ENCODE results near the gene ALDH4A1.

The ALDH4A1 gene

GRCh38 chr1:18902523-18903290 lies at the start of gene ALDH4A1:
TSS of gene ALDH4A1 (minus strand) at chr1:18902555. CDS start at chr1:18902523, 32 bp downstream.
- DNase-seq (ENCODE audit: low read depth) = peak; percentile 96

DNA sequence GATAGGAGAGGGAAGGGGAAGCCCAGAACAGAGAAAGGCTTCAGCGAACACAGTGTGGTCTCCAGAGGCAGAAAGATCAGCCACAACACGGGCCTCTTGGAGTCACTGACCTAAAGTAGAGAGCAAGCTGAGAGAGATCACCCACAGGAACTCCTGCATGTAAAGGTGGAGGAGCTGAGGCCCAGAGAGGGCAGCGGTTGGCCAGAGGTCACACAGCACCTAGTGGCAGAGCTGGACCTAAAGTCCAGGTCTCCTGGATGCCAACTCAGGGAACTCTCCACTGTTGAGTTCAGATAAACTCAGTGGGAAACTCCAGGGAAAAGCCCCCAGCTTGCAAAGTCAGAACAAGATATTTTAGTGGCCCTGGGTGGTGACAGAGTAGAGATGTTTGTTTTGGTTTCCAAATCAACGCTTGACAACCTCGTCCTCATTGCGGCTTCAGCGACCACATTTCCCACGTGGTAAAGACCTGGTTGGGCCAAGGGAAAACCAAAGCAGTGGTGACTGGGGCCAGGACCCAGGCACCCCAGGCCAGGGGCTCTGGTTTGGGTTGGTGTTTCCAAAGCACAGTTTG lies 49.5 kb upstream of the ALDH4A1 start:
- no peak for DNase-seq (ENCODE audit: low read depth)

DNA sequence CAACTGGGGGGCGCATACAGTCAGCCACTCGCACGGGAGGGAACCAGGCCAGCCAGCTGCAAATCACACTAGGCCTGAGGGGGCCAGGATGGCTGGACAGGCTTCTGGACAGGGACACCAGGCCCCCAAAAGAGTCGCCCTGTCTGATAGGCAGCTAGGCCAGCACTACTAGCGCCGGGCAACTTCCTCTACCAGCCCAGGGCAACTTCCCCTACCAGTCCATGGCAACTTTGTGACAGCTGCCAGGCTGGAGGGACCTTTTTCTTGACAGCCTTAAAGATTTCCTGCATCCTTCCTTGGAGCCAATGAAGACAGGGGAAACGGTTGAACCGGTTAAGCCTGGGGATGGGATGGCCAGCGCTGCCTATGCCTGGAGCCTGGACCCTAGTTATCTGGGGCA lies 49.1 kb upstream of the ALDH4A1 start:
- no peak for DNase-seq (ENCODE audit: low read depth)

DNA sequence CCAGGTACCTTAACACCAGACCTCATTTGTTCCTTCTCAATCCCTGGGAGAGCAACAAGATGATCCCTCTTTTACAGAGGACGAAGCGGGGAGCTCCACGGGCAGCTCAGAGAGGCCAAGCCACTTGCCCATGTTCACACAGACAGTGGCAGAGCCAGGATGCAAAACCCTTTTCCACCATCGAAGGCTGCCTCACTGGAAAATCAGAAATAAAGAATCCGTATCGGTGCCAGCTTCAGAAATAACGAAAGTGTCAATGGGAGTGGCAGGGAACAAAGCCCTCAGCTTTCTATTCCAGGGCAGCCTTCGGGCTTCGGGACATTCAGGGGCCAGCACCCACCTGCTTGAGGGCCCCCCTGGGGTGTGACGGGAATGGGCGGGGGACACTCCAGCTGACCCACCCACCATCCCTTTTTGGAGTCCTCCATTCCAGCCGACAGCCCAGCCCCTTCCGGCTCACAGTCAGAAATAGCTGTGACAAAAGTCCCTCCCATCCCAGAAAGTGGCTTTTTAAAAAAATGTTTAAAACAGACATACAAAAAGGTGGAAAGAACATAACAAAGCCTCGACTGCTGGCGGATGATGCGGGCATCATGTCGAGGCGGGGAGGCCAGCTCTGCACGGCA lies 48.2 kb upstream of the ALDH4A1 start:
- DNase-seq (ENCODE audit: low read depth) = no peak

- no peak for DNase-seq (ENCODE audit: low read depth)
Observed at GRCh38 chr1:18949686-18950400, 47.5 kb upstream of the ALDH4A1 start.

DNA sequence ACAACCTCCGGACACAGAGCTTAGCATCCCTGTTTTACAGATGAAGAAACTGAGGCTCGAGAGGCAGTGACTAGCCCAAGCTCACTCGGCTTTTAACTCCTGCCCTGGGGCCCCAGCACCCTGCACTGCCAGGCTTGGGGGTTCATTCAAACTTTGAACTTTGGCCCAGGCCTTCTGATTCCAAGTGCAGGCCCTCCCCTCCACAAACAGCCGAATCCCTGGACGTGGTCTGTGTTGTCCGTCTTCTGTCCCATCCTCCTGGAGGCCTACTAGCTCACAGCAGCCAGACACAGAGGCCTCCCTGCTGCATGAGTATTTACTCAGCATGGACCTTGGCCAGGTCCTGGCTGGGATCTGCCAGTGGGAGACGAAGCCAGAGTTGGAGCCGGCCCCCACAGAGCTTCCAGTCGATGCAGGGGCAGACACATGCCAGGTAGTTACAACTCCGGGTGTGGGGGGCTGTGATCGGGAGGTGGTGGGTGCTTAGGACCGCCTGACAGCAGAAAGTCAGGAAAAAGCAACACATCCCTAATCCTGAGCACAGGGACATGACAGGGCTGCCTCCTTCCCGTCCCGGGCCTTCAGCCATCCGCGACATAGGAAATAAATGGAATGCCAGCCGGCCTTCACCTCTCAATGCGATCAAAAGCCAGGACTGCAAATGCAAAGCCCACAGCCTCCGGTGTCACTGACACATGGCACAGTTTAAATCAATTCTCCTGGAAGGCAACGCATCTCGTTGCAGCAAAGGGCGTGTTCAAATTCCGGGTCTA lies 46.7 kb upstream of the ALDH4A1 start:
- DNase-seq (ENCODE audit: low read depth) = peak; percentile 33

DNA sequence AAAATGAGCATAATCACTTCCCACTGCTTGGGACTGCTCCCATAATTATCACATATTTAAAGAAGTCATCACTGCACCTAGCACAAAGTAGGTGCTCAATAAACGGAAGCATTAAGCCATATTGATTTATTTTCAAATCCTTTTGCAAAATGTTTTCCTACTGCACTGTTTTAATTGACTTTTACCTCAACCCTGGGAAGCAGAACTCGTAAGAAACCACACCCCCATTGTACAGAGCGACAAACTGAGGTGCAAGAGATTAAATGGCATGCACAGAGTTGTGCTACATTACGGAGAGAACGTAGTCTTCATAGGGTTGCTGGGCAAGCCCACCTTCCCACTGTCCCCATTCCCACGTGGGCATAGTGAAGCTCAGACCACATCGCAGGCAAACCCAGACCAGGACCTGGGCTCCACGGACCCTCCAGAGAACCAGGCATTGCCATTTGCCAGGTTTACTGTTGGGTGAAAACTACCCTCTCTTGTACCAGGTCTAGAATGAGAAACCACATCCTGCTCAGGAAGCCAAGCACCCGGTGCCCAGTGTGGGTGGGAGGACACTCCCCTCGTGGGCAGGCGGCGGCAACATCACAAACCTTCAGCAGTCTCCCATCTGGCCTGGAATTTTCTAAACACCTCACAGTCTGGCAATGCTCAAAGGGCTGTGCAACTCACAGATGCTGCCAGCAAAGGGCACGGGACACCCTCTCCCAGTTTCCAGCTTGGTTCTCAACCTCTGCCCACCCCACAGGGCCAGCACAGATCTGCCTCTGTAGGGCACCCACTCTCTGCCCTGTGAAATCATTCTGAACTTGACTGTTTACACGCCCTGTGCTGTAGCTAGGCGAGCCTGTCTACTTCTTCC lies 45.9 kb upstream of the ALDH4A1 start:
- DNase-seq (ENCODE audit: low read depth) = no peak

DNA sequence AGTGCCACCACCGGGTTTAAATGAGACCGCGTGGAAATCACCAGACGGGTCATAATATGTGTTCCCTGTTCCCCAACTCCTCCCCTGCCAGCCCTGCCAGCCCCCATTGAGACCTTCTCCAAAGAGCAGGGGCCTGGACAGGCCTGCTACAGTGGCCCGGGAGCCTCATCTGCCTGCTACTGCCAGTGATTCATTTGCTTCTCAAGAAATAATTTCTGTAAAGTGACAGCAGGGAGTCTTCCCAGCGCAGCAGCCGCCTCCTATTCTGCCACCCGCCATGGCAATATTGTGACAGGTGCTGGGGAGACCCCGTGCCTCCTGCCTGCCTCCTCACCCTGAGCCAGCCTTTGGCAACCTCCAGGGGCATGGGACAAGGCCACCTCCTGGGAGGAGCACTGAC lies 45.2 kb upstream of the ALDH4A1 start:
- no peak for DNase-seq (ENCODE audit: low read depth)

DNA sequence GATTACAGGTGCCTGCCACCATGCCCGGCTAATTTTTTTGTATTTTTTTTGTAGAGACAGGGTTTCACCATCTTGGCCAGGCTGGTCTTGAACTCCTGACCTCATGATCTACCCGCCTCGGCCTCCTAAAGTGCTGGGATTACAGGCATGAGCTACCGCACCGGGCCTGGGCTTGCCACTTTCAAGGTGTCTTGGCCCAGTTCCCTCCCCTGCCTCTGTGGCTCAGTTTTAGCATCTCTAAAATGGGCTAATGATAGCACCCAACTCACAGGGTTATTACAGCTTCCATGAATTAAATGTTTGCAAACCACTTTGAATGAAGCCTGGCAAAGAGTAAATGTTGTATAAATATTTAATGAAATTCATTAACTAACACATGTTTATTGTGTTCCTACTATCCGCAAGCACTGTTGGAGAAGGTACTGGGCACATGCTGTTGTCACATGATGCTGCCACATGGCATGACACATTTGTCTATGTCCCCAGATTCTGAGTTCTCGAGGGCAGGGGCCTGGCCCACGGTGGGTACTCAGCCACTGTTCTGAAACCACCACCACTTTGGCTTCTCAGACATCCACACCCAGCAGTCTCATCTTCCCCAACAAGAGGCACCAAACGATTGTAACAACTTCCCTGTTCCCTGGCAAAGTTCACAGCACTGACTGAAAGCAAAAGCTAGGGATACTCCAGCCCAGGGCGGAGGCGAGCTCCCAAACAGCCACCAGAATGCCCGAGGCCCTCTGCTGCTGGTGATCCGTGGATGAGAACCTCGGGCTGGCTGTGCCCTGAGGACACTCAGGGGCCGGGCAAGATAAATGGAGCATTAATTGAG lies 44.4 kb upstream of the ALDH4A1 start:
- DNase-seq (ENCODE audit: low read depth) = no peak

- no peak for DNase-seq (ENCODE audit: low read depth)
Observed at GRCh38 chr1:18945401-18945849, 43.1 kb upstream of the ALDH4A1 start.

DNA sequence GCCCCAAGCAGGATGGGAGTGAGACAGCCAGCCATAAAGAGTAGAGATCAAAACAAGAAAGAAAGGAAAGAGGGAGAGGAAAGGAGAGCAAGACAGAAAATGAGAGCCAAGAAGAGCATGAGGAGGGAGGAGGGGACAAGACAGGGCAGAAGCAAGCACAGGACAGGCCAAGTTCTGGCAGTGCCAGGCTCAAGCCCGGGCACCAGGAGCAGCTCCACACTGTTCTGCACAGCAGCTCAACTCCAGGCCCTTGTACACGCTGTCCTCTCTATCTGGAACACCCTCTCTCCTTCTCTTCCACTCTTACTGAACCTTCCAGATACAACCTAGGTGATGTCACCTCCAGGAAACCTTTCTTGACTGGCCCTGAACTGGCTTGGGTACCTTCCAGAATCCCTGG lies 42.5 kb upstream of the ALDH4A1 start:
- no peak for DNase-seq (ENCODE audit: low read depth)

GRCh38 chr1:18943914-18944572 lies 41.7 kb upstream of the ALDH4A1 start:
- DNase-seq (ENCODE audit: low read depth) = no peak

GRCh38 chr1:18943162-18943561 lies 40.8 kb upstream of the ALDH4A1 start:
- DNase-seq (ENCODE audit: low read depth) = no peak

DNA sequence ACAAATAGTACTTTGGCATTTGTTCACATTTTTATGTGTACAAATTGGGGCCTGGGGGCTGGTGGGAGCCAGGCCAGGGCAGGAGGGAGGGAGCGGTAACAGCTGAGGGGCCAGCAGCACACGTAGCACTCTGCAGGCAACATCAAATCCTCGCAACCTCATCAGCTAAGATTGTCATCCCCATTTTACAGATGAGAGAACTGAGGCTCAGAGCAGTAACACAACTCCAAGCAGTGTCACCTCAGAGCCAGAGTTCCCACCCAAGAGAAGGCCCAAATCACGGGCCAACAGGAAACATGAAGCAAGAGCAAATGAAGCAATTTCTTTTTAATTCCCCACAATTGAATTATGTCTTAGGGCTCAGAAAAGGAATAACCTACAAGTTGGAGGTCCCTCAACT lies 40.0 kb upstream of the ALDH4A1 start:
- DNase-seq (ENCODE audit: low read depth) = no peak

DNA sequence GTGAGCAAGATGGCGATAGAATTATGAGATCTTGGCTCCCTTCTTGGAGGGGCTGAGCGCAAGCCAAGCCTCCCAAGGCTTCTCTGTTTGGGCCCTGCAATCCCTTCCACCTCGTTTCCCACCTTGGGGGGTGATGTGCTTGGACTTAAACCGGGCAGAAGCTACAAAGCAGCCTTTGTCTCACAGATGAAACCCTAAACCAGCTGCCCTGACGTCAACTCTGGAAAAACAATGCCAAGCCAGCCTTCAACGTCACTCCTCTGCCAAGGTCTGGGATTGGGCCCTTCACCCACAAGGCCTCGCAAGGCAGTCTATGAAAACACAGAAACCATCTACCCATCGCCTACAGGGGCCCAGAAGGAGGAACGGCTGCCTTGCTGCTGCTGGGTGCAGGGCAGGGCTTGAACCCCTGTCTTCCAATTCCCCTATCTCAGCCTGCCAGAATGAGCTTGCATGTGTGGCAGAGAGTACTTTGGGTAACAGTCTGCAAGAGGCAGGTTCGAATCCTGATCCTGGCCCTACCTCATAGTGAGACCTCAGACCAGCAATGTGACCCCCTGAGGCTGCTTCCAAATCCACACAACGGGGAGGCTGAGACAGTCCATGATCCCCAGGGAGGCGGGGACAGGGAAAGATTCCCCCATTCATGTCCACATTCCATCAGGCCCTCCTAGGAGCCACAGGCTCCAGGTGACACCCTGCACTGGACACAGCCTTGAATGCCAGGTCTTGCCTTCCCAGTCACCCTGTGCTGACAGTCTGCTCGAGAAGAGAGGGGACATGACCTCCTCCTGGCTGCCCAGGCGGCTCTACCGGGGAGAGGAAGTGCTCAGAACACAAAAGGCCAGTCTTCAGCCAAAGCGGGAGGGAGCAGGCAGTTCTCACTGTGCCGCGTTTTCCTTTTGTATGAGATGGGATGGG lies 39.1 kb upstream of the ALDH4A1 start:
- peak; percentile 41 for DNase-seq (ENCODE audit: low read depth)

GRCh38 chr1:18940303-18941020 lies 38.1 kb upstream of the ALDH4A1 start:
- DNase-seq (ENCODE audit: low read depth) = no peak

- no peak for DNase-seq (ENCODE audit: low read depth)
Observed at GRCh38 chr1:18939398-18940302, 37.3 kb upstream of the ALDH4A1 start.
